GM23338 (cell line): Measurements from ENCODE around the gene LEFTY2. TPM values are rescaled to one million over a fixed set of nuclear protein-coding genes. Genes with fewer than 3 reads are reported as not detected.

Experiments
- ATAC-seq: fragments of 200-7000 bp; cut with Tn5 transposase; 3 replicates; pipeline ENCODE4 v1.9.1; 2020
- DNase-seq: peaks from one replicate; pipeline ENCODE4 v3.0.0-alpha.2; 2015; ENCODE audit warnings: low spot score
- H2AFZ ChIP-seq: fragments of 200-600 bp; sonication (generic); 2 replicates; pipeline ENCODE4 v1.8.0; 2016; ENCODE audit warnings: antibody characterized with exemption, mild to moderate bottlenecking, moderate library complexity
- H3F3A ChIP-seq: fragments of 200-600 bp; sonication (generic); replicated peaks from 2 replicates; pipeline ENCODE4 v1.8.0; 2017; ENCODE audit warnings: antibody characterized with exemption, mixed run types, low read depth
- H3K27ac ChIP-seq: fragments of 200-600 bp; sonication (generic); 2 replicates; pipeline ENCODE4 v1.6.1; 2016; ENCODE audit warnings: low read depth
- H3K27me3 ChIP-seq: fragments of 200-600 bp; sonication (generic); 2 replicates; pipeline ENCODE4 v1.8.0; 2016; ENCODE audit warnings: mild to moderate bottlenecking, mixed run types, moderate library complexity; ENCODE audit not compliant: insufficient read depth
- H3K36me3 ChIP-seq: fragments of 200-600 bp; sonication (generic); 2 replicates; pipeline ENCODE4 v1.8.0; 2016; ENCODE audit warnings: mild to moderate bottlenecking; ENCODE audit not compliant: insufficient read depth
- H3K4me1 ChIP-seq: fragments of 200-600 bp; sonication (generic); 2 replicates; pipeline ENCODE4 v1.8.0; 2016; ENCODE audit warnings: mild to moderate bottlenecking, moderate library complexity; ENCODE audit not compliant: insufficient read depth
- H3K4me2 ChIP-seq: fragments of 200-600 bp; sonication (generic); 2 replicates; pipeline ENCODE4 v1.7.1; 2017; ENCODE audit warnings: mixed run types
- H3K4me3 ChIP-seq: fragments of 200-600 bp; sonication (generic); 2 replicates; pipeline ENCODE4 v1.6.1; 2016; ENCODE audit warnings: mixed run types
- H3K79me2 ChIP-seq: fragments of 200-600 bp; sonication (generic); replicated peaks from 2 replicates; pipeline ENCODE4 v1.8.0; 2017; ENCODE audit warnings: mild to moderate bottlenecking; ENCODE audit not compliant: insufficient read depth
- H3K9me2 ChIP-seq: fragments of 200-600 bp; sonication (generic); 2 replicates; pipeline ENCODE4 v1.8.0; 2017; ENCODE audit not compliant: insufficient read depth
- H4K20me1 ChIP-seq: fragments of 200-600 bp; sonication (generic); replicated peaks from 2 replicates; pipeline ENCODE4 v1.8.0; 2017; ENCODE audit warnings: mild to moderate bottlenecking; ENCODE audit not compliant: insufficient read depth
- H3K27ac Mint-ChIP-seq: 2 replicates; pipeline ENCODE4 v1.8.0; 2020; ENCODE audit warnings: inconsistent platforms, mild to moderate bottlenecking, moderate library complexity, mixed read lengths
- H3K27me3 Mint-ChIP-seq: 3 replicates; pipeline ENCODE4 v1.8.0; 2022; ENCODE audit warnings: low read depth, mild to moderate bottlenecking, moderate library complexity, mixed read lengths, inconsistent platforms; ENCODE audit not compliant: insufficient read depth, poor library complexity
- H3K36me3 Mint-ChIP-seq: 3 replicates; pipeline ENCODE4 v1.8.0; 2021; ENCODE audit warnings: low read depth, mild to moderate bottlenecking, inconsistent platforms, moderate library complexity, mixed read lengths
- H3K4me1 Mint-ChIP-seq: 3 replicates; pipeline ENCODE4 v1.8.0; 2020; ENCODE audit warnings: mild to moderate bottlenecking, inconsistent platforms, mixed read lengths
- H3K4me3 Mint-ChIP-seq: 3 replicates; pipeline ENCODE4 v1.8.0; 2021; ENCODE audit warnings: moderate library complexity, mild to moderate bottlenecking, inconsistent platforms, mixed read lengths
- H3K9me3 Mint-ChIP-seq: 3 replicates; pipeline ENCODE4 v1.8.0; 2020; ENCODE audit warnings: moderate library complexity, mild to moderate bottlenecking, inconsistent platforms, mixed read lengths
- CREB1 ChIP-seq: fragments of 250-450 bp; sonication (Bioruptor Pico); IDR thresholded peaks from 2 replicates; pipeline ENCODE4 v1.5.0; 2020; ENCODE audit warnings: low read depth, mild to moderate bottlenecking, moderate library complexity
- EZH2 ChIP-seq: fragments of 200-600 bp; sonication (generic); IDR thresholded peaks from one replicate; pipeline ENCODE4 v1.8.0; 2017; ENCODE audit warnings: antibody characterized with exemption, mild to moderate bottlenecking, low read depth; ENCODE audit not compliant: unreplicated experiment
- EZH2phosphoT487 ChIP-seq: fragments of 200-600 bp; sonication (generic); IDR thresholded peaks from one replicate; pipeline ENCODE4 v1.8.1; 2018; ENCODE audit warnings: antibody characterized with exemption; ENCODE audit not compliant: unreplicated experiment
- JUNB ChIP-seq: IDR thresholded peaks from one replicate; pipeline ENCODE4 v1.6.1; 2016; ENCODE audit warnings: antibody characterized with exemption; ENCODE audit not compliant: unreplicated experiment
- NANOG ChIP-seq: IDR thresholded peaks from 2 replicates; pipeline ENCODE4 v1.6.1; 2016; ENCODE audit warnings: antibody characterized with exemption, borderline replicate concordance
- POLR2AphosphoS5 ChIP-seq: IDR thresholded peaks from 2 replicates; pipeline ENCODE4 v1.6.1; 2016; ENCODE audit warnings: antibody characterized with exemption, low read depth
- STAT1 ChIP-seq: IDR thresholded peaks from one replicate; pipeline ENCODE4 v1.6.1; 2016; ENCODE audit warnings: antibody characterized with exemption; ENCODE audit not compliant: unreplicated experiment
- ZNF114 ChIP-seq: fragments of 250-450 bp; sonication (Bioruptor Pico); IDR thresholded peaks from 2 replicates; pipeline ENCODE4 v1.5.0; 2020; ENCODE audit warnings: mild to moderate bottlenecking, moderate library complexity
- ZNF331 ChIP-seq: fragments of 250-450 bp; sonication (Bioruptor Pico); IDR thresholded peaks from 2 replicates; pipeline ENCODE4 v1.5.0; 2020; ENCODE audit warnings: low read depth, mild to moderate bottlenecking, moderate library complexity
- polyA plus RNA-seq: library from polyadenylated mRNA; unstranded; fragments of >200 nt; fragmentation: Nextera tagmentation; extraction: Ambion mirVana; gene quantifications from 2 replicates; pipeline ENCODE4 v1.2.1, GENCODE V29; 2016
- total RNA-seq: library from RNA; depleted of rRNA; stranded (reverse); fragments of >200 nt; shearing (Covaris generic); gene quantifications from 2 replicates; pipeline ENCODE4 v1.2.3, GENCODE V29; 2014
- TF ChIP-seq, protein P1 (sequence below): IDR thresholded peaks from 2 replicates; pipeline ENCODE4 v1.6.1; 2016; ENCODE audit warnings: antibody characterized with exemption
- TF ChIP-seq, protein P2 (sequence below), 2 experiments: fragments of 200-600 bp in 1 of 2; sonication (generic) in 1 of 2; conservative IDR thresholded peaks; 2 replicates each; pipeline versions ENCODE4 v1.5.1 to v1.6.1; 2016 to 2017; ENCODE audit warnings: antibody characterized with exemption in 2 of 2, low read depth in 2 of 2, mild to moderate bottlenecking in 2 of 2, moderate library complexity in 1 of 2
- TF ChIP-seq, protein P3 (sequence below): fragments of 250-450 bp; sonication (Bioruptor Pico); IDR thresholded peaks from 2 replicates; pipeline ENCODE4 v1.5.0; 2020; ENCODE audit warnings: mild to moderate bottlenecking, moderate library complexity
- TF ChIP-seq, protein P4 (sequence below): IDR thresholded peaks from one replicate; pipeline ENCODE4 v1.6.1; 2018; ENCODE audit warnings: antibody characterized with exemption; ENCODE audit not compliant: unreplicated experiment

LEFTY2 gene
- total and polyA plus RNA-seq, 2 experiments from 2014 or later = 8.3 to 12.4 TPM

DNA sequence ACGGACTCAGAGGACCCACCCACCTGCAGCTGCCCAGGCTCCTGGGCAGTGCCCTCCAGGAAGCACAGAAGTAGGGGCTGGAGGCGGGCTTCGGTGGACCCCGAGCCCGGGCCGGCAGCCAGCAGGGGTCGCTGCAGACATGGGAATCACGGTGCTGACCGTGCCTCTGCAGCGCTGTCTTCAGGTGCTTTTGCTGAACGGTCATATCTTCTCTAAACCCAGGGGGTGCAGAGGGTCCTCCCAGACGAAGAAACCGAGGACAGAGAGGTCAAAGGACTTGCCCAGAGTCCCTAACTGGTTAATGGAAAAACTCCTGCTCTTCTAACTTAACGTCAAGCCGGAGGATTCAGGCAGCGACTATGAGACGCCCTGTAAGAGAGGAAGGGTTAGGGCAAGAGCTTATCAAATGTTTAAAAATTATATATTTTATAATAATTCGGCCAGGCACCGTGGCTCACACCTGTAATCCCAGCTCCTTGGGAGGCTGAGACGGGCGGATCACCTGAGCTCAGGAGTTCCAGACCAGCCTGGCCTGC, 21.5 kb upstream of the LEFTY2 start:
- Mint-ChIP-seq H3K27ac (no peak overlapping the region), H3K36me3 (no peaks in the 10 kb centered on the region), H3K27me3 (no peaks in the 10 kb centered on the region), H3K4me1 (no peaks in the 10 kb centered on the region; the same call in 2 of the 3 replicates), H3K9me3 (no peaks in the 10 kb centered on the region), H3K4me3 (no peak overlapping the region)
- H2AFZ ChIP-seq = peak overlapping the region; percentile 94
- peak; percentile 99 for ATAC-seq
- H3K4me2 ChIP-seq = no peak overlapping the region
- TF ChIP-seq ZNF114 (CRISPR knock-in tag) = peak; percentile 95
- TF ChIP-seq POLR2AphosphoS5 = no peak
- no peak for TF ChIP-seq EZH2
- peak; percentile 48; the same call in 1 of the 2 replicates for TF ChIP-seq CREB1 (CRISPR knock-in tag)
- TF ChIP-seq, protein P1, sequence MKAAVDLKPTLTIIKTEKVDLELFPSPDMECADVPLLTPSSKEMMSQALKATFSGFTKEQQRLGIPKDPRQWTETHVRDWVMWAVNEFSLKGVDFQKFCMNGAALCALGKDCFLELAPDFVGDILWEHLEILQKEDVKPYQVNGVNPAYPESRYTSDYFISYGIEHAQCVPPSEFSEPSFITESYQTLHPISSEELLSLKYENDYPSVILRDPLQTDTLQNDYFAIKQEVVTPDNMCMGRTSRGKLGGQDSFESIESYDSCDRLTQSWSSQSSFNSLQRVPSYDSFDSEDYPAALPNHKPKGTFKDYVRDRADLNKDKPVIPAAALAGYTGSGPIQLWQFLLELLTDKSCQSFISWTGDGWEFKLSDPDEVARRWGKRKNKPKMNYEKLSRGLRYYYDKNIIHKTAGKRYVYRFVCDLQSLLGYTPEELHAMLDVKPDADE = no peak
- TF ChIP-seq, protein P2, sequence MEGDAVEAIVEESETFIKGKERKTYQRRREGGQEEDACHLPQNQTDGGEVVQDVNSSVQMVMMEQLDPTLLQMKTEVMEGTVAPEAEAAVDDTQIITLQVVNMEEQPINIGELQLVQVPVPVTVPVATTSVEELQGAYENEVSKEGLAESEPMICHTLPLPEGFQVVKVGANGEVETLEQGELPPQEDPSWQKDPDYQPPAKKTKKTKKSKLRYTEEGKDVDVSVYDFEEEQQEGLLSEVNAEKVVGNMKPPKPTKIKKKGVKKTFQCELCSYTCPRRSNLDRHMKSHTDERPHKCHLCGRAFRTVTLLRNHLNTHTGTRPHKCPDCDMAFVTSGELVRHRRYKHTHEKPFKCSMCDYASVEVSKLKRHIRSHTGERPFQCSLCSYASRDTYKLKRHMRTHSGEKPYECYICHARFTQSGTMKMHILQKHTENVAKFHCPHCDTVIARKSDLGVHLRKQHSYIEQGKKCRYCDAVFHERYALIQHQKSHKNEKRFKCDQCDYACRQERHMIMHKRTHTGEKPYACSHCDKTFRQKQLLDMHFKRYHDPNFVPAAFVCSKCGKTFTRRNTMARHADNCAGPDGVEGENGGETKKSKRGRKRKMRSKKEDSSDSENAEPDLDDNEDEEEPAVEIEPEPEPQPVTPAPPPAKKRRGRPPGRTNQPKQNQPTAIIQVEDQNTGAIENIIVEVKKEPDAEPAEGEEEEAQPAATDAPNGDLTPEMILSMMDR (conservative IDR thresholded peaks at IDR 0.05; ENCODE audit: low read depth in 2 of 2) = peak; percentile 92 to 97
- no peak for TF ChIP-seq STAT1
- no peak for TF ChIP-seq ZNF331 (CRISPR knock-in tag)
- TF ChIP-seq JUNB = no peak
- TF ChIP-seq, protein P3, sequence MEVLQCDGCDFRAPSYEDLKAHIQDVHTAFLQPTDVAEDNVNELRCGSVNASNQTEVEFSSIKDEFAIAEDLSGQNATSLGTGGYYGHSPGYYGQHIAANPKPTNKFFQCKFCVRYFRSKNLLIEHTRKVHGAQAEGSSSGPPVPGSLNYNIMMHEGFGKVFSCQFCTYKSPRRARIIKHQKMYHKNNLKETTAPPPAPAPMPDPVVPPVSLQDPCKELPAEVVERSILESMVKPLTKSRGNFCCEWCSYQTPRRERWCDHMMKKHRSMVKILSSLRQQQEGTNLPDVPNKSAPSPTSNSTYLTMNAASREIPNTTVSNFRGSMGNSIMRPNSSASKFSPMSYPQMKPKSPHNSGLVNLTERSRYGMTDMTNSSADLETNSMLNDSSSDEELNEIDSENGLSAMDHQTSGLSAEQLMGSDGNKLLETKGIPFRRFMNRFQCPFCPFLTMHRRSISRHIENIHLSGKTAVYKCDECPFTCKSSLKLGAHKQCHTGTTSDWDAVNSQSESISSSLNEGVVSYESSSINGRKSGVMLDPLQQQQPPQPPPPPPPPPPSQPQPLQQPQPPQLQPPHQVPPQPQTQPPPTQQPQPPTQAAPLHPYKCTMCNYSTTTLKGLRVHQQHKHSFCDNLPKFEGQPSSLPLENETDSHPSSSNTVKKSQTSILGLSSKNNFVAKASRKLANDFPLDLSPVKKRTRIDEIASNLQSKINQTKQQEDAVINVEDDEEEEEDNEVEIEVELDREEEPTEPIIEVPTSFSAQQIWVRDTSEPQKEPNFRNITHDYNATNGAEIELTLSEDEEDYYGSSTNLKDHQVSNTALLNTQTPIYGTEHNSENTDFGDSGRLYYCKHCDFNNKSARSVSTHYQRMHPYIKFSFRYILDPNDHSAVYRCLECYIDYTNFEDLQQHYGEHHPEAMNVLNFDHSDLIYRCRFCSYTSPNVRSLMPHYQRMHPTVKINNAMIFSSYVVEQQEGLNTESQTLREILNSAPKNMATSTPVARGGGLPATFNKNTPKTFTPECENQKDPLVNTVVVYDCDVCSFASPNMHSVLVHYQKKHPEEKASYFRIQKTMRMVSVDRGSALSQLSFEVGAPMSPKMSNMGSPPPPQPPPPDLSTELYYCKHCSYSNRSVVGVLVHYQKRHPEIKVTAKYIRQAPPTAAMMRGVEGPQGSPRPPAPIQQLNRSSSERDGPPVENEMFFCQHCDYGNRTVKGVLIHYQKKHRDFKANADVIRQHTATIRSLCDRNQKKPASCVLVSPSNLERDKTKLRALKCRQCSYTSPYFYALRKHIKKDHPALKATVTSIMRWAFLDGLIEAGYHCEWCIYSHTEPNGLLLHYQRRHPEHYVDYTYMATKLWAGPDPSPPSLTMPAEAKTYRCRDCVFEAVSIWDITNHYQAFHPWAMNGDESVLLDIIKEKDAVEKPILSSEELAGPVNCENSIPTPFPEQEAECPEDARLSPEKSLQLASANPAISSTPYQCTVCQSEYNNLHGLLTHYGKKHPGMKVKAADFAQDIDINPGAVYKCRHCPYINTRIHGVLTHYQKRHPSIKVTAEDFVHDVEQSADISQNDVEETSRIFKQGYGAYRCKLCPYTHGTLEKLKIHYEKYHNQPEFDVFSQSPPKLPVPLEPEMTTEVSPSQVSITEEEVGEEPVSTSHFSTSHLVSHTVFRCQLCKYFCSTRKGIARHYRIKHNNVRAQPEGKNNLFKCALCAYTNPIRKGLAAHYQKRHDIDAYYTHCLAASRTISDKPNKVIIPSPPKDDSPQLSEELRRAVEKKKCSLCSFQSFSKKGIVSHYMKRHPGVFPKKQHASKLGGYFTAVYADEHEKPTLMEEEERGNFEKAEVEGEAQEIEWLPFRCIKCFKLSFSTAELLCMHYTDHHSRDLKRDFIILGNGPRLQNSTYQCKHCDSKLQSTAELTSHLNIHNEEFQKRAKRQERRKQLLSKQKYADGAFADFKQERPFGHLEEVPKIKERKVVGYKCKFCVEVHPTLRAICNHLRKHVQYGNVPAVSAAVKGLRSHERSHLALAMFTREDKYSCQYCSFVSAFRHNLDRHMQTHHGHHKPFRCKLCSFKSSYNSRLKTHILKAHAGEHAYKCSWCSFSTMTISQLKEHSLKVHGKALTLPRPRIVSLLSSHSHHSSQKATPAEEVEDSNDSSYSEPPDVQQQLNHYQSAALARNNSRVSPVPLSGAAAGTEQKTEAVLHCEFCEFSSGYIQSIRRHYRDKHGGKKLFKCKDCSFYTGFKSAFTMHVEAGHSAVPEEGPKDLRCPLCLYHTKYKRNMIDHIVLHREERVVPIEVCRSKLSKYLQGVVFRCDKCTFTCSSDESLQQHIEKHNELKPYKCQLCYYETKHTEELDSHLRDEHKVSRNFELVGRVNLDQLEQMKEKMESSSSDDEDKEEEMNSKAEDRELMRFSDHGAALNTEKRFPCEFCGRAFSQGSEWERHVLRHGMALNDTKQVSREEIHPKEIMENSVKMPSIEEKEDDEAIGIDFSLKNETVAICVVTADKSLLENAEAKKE (CRISPR knock-in tag) = 0 out of 2 replicates have a peak, but pooled peaks have one; percentile 33
- no peak for TF ChIP-seq EZH2phosphoT487
- TF ChIP-seq, protein P4, sequence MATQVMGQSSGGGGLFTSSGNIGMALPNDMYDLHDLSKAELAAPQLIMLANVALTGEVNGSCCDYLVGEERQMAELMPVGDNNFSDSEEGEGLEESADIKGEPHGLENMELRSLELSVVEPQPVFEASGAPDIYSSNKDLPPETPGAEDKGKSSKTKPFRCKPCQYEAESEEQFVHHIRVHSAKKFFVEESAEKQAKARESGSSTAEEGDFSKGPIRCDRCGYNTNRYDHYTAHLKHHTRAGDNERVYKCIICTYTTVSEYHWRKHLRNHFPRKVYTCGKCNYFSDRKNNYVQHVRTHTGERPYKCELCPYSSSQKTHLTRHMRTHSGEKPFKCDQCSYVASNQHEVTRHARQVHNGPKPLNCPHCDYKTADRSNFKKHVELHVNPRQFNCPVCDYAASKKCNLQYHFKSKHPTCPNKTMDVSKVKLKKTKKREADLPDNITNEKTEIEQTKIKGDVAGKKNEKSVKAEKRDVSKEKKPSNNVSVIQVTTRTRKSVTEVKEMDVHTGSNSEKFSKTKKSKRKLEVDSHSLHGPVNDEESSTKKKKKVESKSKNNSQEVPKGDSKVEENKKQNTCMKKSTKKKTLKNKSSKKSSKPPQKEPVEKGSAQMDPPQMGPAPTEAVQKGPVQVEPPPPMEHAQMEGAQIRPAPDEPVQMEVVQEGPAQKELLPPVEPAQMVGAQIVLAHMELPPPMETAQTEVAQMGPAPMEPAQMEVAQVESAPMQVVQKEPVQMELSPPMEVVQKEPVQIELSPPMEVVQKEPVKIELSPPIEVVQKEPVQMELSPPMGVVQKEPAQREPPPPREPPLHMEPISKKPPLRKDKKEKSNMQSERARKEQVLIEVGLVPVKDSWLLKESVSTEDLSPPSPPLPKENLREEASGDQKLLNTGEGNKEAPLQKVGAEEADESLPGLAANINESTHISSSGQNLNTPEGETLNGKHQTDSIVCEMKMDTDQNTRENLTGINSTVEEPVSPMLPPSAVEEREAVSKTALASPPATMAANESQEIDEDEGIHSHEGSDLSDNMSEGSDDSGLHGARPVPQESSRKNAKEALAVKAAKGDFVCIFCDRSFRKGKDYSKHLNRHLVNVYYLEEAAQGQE = no peak
- no peak for TF ChIP-seq NANOG
- H3K79me2 ChIP-seq = no peaks in the 10 kb centered on the region
- peaks cover 6% of the 10 kb centered on the region; the same call in 1 of the 2 replicates for H3K9me2 ChIP-seq
- H3K36me3 ChIP-seq = no peaks in the 10 kb centered on the region
- peak; percentile 83 for DNase-seq
- no peaks in the 10 kb centered on the region for H4K20me1 ChIP-seq
- H3K4me3 ChIP-seq = no peak overlapping the region
- H3F3A ChIP-seq = no peaks in the 10 kb centered on the region; the same call in 1 of the 2 replicates
- no peaks in the 10 kb centered on the region; the same call in 1 of the 2 replicates for H3K4me1 ChIP-seq
- no peak overlapping the region for H3K27ac ChIP-seq
- no peaks in the 10 kb centered on the region for H3K27me3 ChIP-seq
